Measurements from ENCODE around the gene ANKMY1. TPM values are rescaled to one million over a fixed set of nuclear protein-coding genes. Genes with fewer than 3 reads are reported as not detected.

Gene ANKMY1
- total RNA-seq, 1 donor from 2014 or later, result 28.5 TPM

- Mint-ChIP-seq H3K27ac (ENCODE audit: unreplicated experiment) (no peak overlapping the region), H3K4me3 (ENCODE audit: unreplicated experiment) (no peak overlapping the region), H3K9me3 (ENCODE audit: unreplicated experiment) (no peaks in the 10 kb centered on the region), H3K27me3 (ENCODE audit: unreplicated experiment) (no peaks in the 10 kb centered on the region), H3K36me3 (ENCODE audit: unreplicated experiment) (no peaks in the 10 kb centered on the region), H3K4me1 (ENCODE audit: unreplicated experiment) (no peaks in the 10 kb centered on the region)
- TF ChIP-seq CTCF (IDR thresholded peaks at IDR 0.05), result no peak
- no peak for DNase-seq (ENCODE audit: extremely low spot score, unreplicated experiment)
Observed at GRCh38 chr2:240594511-240595380, 37.0 kb upstream of the ANKMY1 start.

DNA sequence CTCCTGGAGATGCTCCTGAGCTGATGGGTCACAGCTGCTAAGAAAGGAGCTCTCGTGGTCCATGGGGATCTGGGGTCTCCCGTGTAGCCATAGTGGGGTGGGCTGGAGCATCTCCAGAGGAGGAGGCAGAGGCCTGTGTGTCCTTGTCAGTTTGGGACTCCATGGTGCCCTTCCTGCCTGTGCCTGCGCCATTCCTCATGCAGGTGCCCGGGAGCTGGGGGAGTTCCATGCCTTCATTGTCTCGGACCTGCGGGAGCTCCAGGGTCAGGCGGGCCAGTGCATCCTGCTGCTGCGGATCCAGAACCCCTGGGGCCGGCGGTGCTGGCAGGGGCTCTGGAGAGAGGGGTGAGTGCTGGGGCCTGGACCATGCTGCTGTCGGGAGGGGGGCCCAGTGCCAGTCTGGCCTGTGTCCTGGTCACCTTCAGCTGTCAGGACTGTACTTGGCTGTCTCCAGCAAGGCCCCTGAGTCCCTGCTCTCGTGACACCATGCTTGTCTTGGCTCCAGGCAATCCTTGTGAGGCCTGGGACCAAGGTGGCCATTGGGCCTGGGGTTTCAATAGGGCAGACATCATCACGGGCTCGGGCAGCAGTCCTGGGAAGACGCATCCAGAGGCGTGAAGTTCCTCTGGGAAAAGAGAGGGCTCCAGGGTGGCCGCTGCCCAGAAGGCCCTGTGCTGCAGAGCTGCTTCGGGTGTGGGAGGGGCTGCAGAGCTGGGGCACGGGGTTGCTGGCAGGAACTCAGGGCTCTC is 36.1 kb upstream of the ANKMY1 start:
- TF ChIP-seq CTCF (IDR thresholded peaks at IDR 0.05), result no peak
- no peak overlapping the region for H3K27ac Mint-ChIP-seq (ENCODE audit: unreplicated experiment)
- no peak overlapping the region for H3K4me3 Mint-ChIP-seq (ENCODE audit: unreplicated experiment)
- no peak for DNase-seq (ENCODE audit: extremely low spot score, unreplicated experiment)
- no peaks in the 10 kb centered on the region for H3K9me3 Mint-ChIP-seq (ENCODE audit: unreplicated experiment)
- H3K36me3 Mint-ChIP-seq (ENCODE audit: unreplicated experiment), result no peaks in the 10 kb centered on the region
- no peaks in the 10 kb centered on the region for H3K27me3 Mint-ChIP-seq (ENCODE audit: unreplicated experiment)
- H3K4me1 Mint-ChIP-seq (ENCODE audit: unreplicated experiment), result peaks cover 2% of the 10 kb centered on the region

GRCh38 chr2:240593026-240593702 is 35.4 kb upstream of the ANKMY1 start:
- Mint-ChIP-seq H3K36me3 (ENCODE audit: unreplicated experiment) (no peaks in the 10 kb centered on the region), H3K9me3 (ENCODE audit: unreplicated experiment) (no peaks in the 10 kb centered on the region), H3K27me3 (ENCODE audit: unreplicated experiment) (no peaks in the 10 kb centered on the region), H3K27ac (ENCODE audit: unreplicated experiment) (no peak overlapping the region), H3K4me3 (ENCODE audit: unreplicated experiment) (no peak overlapping the region), H3K4me1 (ENCODE audit: unreplicated experiment) (peaks cover 9% of the 10 kb centered on the region)
- TF ChIP-seq CTCF (IDR thresholded peaks at IDR 0.05), result no peak
- DNase-seq (ENCODE audit: extremely low spot score, unreplicated experiment), result no peak

DNA sequence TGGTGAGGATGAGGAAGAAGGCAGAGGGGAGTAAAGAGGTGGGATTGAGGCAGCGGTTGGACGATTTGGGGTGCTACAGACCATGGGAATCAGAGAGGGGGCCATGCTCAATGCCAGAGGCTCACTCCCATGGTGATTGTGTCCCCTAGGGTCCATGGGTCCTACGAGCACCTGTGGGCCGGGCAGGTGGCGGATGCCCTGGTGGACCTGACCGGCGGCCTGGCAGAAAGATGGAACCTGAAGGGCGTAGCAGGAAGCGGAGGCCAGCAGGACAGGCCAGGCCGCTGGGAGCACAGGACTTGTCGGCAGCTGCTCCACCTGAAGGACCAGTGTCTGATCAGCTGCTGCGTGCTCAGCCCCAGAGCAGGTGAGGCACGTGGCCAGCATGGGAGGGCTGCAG is 34.0 kb upstream of the ANKMY1 start:
- Mint-ChIP-seq H3K4me3 (ENCODE audit: unreplicated experiment) (no peak overlapping the region), H3K9me3 (ENCODE audit: unreplicated experiment) (no peaks in the 10 kb centered on the region), H3K27ac (ENCODE audit: unreplicated experiment) (no peak overlapping the region), H3K4me1 (ENCODE audit: unreplicated experiment) (peaks cover 18% of the 10 kb centered on the region), H3K36me3 (ENCODE audit: unreplicated experiment) (no peaks in the 10 kb centered on the region), H3K27me3 (ENCODE audit: unreplicated experiment) (no peaks in the 10 kb centered on the region)
- no peak for DNase-seq (ENCODE audit: extremely low spot score, unreplicated experiment)
- no peak for TF ChIP-seq CTCF (IDR thresholded peaks at IDR 0.05)

All from osteocyte (in vitro differentiated cells).